ENCODE measurements around the gene LCN15.
"Not testable (repeated sequence)": the region's sequence is repeated elsewhere in the genome, so short reads cannot be mapped to it uniquely, and the experiment has no call there.

LCN15 gene

DNA sequence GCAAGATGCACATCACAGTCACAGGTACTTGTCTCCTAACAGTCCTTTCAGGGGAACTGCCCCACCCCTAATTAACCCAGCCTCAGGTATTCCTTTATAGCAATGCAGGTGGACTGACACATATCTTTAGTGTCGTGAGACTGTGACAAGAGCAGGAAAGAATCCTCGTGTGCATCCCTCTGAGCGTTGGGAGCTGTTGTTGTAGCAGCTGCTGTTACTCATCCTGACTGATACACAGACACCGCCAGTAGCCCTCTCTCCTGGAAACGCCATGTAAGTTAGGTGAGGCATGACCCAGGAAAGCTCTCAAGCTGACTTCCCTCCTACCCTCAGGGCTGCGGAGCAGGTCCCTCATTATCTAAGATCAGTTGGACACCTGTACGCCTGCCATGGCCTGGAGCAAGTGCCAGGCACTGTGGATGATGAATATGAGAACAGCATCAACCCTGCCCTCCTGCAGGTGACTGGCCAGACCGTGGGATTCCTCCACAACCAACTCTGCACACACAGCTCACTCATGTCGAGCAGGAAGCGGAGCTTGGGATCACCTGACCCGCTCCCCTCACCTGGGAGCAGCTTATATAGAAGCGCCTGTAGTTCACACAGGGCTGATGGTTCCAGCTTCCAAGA lies 10.2 kb upstream of the LCN15 start:
- DNase-seq, result no peak

DNA sequence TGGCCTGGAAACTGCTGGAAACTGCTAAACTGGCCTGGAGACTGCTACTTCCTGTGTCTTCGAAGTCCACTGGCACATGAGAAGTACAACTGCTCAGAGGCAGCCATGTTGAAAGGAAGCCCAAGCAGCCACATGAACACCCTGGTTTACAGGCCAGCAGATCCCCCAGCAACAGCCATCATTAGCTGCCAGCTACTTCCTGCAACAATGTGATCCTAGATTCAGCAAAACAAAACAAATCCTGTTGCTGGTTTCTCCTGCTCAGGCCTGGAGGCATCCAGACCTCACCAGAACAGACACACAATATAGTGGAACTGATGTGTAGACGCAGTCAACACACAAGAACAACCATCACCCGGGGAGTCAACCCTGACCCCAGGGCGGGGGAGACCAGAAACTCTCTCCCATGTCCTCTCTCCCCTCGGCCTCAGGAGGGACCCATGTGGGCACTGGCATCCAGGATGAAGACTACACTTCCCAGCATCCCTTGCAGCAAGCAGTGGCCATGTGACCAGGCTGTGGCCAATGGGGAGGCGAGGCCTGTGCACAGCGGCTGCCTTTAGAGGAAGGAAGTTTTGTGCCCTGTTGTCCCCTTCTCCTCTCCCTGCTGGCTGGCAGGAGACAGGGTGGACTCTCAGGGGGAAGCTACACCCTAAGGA lies 9.2 kb upstream of the LCN15 start:
- no peak for DNase-seq

DNA sequence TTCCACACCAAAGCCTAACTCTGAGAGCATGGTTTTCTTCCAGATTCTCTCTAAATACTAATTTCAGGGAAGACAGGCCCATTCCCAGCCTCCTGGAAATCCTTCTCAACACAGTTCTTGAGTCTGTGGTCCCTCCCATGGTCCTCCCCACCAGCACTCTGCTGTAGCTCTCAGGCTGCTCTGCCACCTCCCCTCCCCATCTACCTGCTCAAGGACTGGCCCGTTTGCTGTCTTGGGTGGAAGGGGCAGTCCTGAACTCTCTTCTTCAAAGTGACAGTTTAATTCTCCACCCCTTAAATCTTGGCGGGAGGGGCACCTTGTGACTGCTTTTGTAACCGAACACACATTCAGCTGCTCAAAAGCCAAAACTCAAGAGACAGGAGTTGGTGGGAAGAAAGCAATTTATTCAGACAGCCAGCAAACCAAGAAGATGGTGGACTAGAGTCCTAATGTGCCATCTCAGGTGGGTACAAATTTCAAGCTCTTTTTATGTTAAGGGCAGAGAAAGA lies 7.6 kb upstream of the LCN15 start:
- DNase-seq, result no peak

DNA sequence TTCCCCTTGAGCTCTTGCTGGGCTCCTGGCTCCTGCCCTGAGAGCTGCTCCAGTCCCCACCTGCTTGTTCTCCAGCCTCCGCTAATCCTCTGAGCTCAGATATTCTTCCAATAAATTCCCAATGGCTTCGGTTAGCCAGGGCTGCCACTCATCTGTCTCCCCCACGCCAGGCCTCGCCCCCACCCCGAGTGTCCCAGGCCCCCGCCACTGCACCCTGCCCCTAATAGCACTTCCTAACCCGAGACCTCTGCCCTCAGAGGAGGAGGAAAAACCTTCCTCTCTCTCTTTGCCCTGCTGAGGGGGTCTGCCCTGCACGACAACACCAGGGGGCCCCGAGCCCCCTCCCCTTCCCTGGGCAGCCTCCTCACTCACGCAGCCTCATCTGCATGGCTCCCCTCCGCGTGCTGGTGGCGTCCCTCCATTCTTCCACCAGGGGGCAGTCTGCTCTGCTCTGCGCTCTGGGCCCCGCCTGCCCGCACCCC lies 5.4 kb upstream of the LCN15 start:
- peak; percentile 47 for DNase-seq

DNA sequence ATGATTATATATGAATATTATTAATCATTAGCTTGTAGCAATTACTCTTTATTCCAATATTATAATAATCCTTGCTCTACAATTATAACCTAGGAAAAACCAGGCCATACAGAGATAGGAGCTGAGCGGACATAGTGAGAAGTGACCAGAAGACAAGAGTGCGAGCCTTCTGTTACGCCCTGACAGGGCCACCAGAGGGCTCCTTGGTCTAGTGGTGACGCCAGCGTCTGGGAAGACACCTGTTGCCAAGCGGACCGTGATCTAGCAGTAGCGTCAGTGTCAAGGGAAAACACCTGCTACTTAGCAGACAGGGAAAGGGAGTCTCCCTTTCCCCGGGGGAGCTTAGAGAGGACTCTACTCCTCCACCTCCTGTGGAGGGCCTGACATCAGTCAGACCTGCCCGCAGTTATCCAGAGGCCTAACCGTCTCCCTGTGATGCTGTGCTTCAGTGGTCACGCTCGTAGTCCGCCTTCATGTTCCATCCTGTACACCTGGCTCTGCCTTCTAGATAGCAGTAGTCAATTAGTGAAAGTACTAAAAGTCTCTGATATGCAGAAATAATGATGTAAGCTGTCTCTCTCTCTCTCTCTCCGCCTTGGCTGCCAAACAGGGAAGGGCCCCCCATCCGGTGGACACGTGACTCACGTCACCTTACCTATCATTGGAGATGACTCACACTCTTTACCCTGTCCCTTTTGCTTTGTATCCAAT lies 2.2 kb upstream of the LCN15 start:
- DNase-seq, result peak; percentile 61

DNA sequence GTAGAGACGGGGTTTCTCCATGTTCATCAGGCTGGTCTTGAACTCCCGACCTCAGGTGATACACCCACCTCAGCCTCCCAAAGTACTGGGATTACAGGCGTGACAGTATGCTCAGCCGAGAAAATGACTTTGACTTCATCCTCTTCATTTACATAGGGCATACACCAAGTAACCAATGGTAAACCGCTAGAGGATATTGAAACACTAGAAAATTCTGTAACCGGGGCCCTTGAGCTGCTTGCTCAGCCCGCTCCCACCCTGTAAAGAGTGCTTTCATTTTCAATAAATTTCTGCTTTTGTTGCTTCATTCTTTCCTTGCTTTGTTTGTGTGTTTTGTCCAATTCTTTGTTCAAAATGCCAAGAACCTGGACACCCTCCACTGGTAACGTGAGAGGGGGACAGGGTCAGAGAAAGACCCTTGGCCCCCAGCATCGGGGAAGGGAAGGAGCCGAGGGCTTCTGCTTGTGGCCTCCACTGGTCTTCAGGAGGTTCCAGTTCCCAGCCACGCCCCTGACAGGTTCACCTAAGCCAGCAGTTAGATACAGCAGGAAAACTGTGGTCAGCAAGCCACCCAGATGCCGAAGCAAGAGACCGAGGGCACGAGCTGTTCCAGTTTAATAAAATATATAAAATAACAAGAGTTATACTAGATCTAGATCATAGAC lies 1.6 kb upstream of the LCN15 start:
- not testable (repeated sequence) for DNase-seq

DNA sequence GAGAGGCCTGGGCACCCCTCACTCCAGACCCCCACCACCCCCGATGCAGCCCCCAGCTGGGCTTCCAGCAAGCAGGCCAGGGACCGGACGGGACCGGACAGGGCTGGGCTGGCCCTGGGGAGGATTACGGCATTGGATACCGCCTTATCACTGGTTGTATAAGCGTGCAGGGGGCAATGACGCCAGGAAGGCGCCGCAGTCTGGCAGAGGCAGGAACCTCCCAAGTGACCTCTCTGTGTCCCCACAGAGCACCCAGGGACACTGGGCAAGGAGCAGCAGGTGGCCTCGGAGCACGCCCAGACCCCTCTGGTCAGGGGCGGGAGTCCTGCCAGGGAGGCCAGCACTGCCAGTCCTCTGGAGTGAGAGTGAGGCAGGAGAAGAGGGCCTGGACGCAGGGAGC lies 723 bp upstream of the LCN15 start:
- no peak for DNase-seq

DNA sequence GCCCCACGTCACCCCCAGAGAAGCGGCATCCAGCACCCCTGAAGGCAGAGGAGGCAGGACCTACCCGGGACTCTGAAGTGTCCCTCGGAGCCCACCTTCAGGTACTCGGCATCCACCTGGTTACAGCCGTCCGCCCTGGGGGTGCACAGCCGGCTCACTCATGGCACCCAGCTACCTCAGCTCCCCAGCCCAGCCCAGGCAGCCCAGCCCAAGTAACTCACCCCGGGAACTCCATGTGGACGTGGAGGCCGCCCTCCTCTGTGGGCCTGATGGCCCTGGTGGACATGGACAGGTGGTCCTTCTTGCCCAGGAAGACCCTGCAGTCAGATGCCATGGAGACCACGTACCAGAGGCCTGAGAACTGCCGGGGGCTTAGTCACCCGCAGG lies 676 bp downstream of the LCN15 start:
- DNase-seq, result no peak

DNA sequence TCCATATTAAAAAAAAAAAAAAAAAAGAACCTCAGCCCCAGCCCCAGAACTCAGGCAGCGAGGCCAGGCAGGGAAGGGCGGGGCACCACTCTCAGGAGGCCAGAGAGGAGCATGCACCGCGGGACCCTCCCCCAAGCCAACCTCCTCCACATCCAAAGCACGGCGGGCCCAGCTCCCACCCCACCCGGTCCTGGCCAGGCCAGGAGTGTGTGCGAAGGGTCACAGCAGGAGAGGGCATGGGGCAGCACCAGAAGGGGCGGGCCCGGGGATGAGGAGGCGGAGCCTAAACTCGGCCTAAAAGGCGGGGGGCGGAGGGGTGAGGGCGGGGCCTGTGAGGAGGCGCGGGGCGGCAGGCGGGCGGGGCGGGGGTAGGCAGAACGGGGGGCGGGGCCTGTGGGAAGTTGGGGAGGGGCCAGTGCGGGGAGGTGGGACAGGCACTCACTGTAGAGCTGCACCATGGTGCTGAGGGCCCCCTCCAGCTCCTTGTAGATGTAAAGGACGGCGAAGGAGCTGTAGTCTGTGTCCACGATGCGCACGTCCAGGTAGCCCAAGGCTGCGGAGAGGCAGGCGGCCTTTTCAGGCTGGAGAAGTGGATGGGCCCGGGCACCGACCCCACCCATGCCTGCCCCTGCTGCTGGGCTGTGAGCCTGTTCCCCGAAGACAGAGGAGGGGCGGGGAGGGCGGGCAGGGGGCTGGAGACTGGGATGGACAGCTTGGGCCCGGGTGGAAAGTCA lies 1.2 kb downstream of the LCN15 start:
- DNase-seq, result peak; percentile 57

DNA sequence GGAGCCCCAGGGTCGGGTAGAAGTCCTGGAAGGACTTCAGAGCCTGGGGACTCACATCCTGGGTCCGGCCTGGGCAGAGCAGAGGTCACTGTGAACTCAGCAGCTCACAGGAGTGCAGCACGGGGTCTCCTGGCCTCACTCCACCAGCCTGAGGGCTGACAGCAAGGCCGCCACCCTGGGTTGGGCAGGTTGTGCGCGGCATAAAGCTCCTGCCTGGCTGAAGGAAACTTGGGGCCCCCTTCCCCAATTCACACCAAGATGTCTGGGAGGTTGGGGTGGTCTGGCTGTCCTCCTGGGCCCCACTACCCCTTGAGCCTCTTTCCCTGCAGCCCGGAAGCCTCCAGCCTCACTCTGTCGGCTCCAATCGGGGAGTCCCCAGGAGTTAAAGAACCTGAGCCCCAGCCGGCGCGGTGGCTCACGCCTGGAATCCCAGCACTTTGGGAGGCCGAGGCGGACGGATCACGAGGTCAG lies 2.1 kb downstream of the LCN15 start:
- DNase-seq, result no peak

DNA sequence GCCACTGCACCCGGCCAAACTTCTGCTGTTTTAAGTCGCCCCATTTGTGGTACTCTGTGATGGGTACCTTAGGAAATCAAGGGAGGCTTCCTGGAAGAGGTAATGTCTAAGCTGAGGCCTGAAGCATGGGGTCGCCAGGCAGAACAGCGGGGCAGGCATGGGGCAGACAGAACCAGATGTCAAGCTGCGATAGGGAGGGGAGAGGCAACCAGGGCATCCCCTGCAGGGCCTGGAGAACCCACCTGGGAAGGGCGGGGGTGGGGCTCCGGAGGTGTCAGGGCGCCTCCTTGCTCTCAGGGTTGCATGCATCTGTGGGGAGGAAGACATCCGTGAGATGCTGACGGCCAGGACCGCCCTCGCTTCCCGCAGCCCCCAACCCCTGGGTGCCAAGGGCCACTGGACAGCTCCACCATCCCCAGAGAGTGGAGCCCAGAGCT lies 2.8 kb downstream of the LCN15 start:
- DNase-seq, result no peak

DNA sequence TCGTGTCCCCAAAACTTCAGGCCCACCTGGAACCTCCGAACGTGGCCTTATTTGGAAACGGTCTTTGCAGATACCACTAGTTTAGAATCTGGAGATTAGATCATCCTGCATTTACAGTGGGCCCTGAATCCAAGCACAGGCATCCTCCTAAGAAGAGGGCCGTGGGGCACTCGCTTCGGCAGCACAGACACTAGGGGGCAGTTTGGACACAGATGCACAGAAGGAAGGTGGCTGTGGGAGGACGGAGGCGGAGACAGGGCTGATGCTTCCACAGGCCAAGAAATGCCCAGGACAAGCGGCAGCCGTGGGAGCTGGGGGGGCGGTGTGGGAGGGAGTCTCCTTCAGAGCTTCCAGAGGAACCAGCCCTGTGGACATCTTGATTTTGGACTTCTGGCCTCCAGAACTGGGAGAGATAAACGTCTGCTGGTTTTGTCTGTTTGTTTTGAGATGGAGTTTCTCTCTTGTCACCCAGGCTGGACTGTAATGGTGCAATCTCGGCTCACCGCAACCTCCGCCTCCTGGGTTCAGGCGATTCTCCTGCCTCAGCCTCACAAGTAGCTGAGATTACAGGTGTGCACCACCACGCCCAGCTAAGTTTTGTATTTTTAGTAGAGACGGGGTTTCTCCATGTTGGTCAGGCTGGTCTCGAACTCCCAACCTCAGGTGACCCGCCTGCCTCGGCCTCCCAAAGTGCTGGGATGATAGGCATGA lies 3.3 kb downstream of the LCN15 start:
- DNase-seq, result peak; percentile 61

DNA sequence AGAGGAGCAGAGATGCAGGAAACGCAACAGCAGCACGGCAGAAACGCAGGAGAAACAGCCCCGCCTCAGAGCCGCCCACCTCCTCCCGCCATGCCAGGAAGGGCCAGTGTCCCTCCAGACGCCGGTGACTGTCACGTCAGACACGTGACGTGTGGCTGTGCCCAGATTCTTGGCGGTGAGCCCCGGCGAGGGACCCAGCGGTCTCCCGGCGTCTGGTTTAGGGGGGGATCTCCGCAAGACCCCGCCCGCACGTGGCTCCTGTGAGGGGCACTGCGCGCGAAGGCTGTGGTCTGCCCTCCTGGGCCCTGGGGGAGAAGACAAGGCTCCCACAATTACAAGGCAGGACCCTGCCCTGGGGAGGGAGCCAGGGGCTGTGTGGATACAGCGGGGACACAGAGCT lies 3.9 kb downstream of the LCN15 start:
- no peak for DNase-seq

DNA sequence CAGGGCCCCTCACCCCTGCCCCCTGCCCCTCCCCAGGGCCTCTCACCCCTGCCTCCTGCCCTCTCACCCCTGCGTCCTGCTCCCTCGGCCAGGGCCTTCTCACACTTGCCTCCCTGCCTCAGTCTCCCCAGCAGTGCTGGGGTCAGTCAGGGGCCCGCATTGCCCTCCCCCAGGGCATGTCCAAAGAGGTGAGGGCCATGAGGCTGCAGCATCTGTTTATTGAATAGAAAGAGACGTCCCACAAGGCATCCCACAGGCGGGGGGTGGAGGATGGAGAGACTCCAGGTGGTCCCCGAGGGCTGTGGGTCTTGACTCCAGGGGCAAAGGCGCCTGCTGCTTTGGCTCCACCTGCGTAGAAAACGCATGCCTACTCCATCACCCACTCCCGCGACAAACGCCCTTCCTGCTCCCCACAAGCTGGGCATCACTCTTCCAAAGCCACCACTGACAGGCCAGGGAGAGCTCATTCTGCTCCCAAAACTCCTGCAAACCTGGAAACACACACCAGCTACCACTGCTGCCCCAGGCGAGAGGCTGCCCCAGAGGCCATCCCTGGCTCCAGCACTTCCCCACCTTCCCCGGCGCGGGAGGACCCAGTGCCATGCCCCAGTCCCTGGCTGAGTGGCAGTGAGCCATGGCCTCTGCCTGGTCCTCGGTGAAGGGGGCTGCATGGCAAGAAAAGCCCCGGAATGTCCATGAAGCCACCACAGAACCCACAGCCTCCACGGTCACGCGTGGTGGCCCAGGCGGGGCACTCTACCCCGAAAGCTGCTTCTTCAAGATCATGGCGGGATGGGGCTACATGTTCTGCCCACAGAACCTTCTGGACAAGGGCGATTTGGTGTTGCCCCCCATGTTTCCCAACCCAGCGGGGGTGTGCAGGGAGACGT lies 4.6 kb downstream of the LCN15 start:
- no peak for DNase-seq

DNA sequence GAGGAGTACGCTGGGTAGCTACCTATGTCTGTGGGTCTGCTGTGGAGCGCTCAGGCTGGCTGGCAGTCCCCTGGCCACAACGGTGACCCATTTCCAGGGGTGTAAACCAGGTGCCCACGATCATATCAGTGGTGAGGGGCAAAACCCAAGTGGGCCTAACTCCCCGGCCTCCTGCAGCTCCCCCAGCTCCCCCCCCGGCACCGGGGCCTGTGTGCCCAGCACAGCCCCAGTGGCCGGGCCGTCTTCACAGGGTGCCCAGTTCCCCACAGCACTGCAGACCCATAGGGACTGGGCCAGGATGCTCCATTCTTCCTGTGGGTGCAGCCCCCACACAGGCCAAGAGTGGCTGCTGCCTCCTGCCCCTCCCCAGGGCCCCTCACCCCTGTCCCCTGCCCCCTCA lies 5.3 kb downstream of the LCN15 start:
- DNase-seq, result no peak

DNA sequence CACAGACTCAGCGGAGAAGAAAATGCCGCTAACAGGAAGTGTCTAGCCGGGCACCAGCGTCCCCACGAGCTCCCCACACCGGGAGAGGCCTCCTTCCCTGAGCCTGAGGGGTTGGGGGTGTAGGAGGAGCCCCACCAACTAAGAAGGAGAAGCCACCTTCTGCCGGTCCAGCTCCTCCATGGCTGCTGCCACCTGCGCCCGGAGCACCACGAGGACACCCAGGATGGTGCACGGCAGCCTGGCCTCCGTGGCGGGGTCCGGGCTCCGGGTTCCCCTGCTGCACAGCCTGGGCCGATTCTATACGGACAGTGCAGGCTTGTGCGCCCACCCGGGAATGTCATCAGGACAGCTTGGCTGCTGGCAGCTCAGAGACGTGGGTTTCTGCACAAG lies 6.6 kb downstream of the LCN15 start:
- no peak for DNase-seq

DNA sequence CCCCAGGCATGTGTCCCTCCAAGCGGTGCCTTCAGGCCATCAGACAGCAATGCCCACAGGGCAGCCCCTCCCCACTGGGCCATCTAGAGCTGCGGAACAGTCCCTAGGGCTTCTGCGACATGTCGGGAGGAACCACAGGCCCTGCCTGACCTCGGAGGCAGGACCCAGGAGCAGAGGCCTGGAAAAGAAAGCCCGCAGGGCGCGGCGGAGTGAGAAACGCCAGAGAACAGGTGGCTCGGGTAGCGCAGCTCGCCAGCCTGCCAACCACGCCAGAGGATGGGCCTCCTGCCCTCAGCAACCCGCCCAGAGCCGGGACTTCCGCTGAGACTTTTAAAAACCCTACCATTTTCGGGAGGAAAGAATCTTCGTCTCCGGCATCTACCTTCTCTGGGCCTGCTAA lies 7.0 kb downstream of the LCN15 start:
- DNase-seq, result no peak

DNA sequence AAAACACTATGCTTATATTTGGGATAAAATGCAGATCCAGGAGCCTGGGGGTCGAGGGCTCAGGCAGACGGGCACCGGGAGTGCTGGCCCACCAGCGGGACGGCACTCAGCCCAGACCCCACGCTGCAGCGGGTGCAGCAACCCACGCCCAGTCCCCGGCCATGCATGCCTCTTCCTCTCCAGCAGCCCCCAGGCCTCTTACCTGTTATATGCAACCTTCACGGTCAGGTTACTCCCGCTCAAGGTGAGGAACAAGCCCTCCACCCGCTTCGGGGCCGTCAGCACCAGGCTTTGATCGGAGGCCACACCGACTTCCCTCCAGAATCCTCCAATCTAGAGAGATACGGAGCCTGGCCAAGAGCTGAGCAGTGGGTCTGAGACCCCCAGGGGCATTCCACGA lies 7.5 kb downstream of the LCN15 start:
- DNase-seq, result no peak

DNA sequence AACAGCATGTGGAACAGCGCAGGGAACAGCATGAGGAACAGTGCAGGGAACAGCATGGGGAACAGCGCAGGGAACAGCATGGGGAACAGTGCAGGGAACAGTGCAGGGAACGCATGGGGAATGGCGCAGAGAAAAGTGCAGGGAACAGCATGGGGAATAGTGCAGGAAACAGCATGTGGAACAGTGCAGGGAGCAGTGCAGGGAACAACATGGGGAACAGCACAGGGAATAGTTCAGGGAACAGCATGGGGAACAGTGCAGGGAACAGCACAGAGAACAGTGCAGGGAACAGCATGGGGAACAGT lies 8.2 kb downstream of the LCN15 start:
- no peak for DNase-seq

DNA sequence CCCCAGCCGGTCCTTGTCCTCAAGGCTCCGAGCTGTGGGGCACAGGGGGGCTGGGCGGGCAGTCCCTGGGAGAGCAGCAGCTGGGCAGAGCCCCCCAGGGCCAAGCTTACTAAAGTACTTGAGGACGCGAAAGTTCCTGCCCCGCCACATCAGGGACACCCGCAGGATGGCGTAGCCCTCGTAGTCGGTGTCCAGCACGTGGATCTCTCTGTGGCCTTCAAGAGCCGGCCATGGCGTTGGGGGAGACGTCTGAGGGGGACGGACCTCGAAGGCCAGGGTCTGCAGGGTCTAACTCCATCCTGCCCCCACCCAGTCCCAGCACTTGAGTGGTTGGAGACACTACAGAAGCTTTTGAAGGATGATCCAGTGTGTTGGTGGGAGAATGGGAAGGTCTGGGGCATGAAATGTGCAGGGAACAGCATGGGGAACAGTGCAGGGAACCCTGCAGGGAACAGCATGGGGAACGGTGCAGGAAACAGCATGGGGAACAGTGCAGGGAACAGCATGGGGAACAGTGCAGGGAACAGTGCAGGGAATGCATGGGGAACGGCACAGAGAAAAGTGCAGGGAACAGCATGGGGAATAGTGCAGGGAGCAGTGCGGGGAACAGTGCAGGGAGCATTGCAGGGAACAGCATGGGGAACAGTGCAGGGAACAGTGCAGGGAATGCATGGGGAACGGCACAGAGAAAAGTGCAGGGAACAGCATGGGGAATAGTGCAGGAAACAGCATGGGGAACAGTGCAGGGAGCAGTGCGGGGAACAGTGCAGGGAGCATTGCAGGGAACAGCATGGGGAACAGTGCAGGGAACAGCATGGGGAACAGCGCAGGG lies 8.8 kb downstream of the LCN15 start:
- not testable (repeated sequence) for DNase-seq
